DMS 273 (cell line): ENCODE measurements around the gene ZNF415.
"Not testable (repeated sequence)": the region's sequence is repeated elsewhere in the genome, so short reads cannot be mapped to it uniquely, and the experiment has no call there.

Experiments
- DNase-seq: peaks from one replicate; lab custom pipeline; 2025; ENCODE audit not compliant: unreplicated experiment; lab: John Stamatoyannopoulos, UW

ZNF415 gene

GRCh38 chr19:53132141-53132991, at the start of gene ZNF415:
Gene ZNF415 (minus strand): TSS chr19:53132910. CDS start chr19:53122676, 10,234 bp downstream.
- DNase-seq: peak; percentile 93

- DNase-seq: no peak
Measured at GRCh38 chr19:53182202-53182601, 49.5 kb upstream of the ZNF415 start.

- DNase-seq: no peak
Measured at GRCh38 chr19:53177986-53178385, 45.3 kb upstream of the ZNF415 start.

- peak; percentile 6 for DNase-seq
Measured at GRCh38 chr19:53172889-53173288, 40.2 kb upstream of the ZNF415 start.

GRCh38 chr19:53165691-53166091, 33.0 kb upstream of the ZNF415 start:
- DNase-seq: no peak

GRCh38 chr19:53161123-53161522, 28.4 kb upstream of the ZNF415 start:
- DNase-seq: no peak

- DNase-seq: no peak
Measured at GRCh38 chr19:53160350-53160749, 27.6 kb upstream of the ZNF415 start.

- peak; percentile 66 for DNase-seq
Measured at GRCh38 chr19:53158119-53158656, 25.5 kb upstream of the ZNF415 start.

- DNase-seq: peak; percentile 50
Measured at GRCh38 chr19:53157626-53158025, 24.9 kb upstream of the ZNF415 start.

GRCh38 chr19:53156850-53157249, 24.1 kb upstream of the ZNF415 start:
- DNase-seq: no peak

- DNase-seq: no peak
Measured at GRCh38 chr19:53147645-53148044, 14.9 kb upstream of the ZNF415 start.

- DNase-seq: no peak
Measured at GRCh38 chr19:53140351-53140750, 7.6 kb upstream of the ZNF415 start.

- no peak for DNase-seq
Measured at GRCh38 chr19:53136432-53136831, 3.7 kb upstream of the ZNF415 start.

GRCh38 chr19:53131727-53132126, 983 bp downstream of the ZNF415 start:
- DNase-seq: no peak

GRCh38 chr19:53131085-53131590, 1.6 kb downstream of the ZNF415 start:
- no peak for DNase-seq

- no peak for DNase-seq
Measured at GRCh38 chr19:53130506-53130905, 2.2 kb downstream of the ZNF415 start.

GRCh38 chr19:53126733-53127526, 5.8 kb downstream of the ZNF415 start:
- DNase-seq: not testable (repeated sequence)

GRCh38 chr19:53123400-53123799, 9.3 kb downstream of the ZNF415 start:
- no peak for DNase-seq

GRCh38 chr19:53112286-53112685, 20.4 kb downstream of the ZNF415 start:
- no peak for DNase-seq

GRCh38 chr19:53109527-53109926, 23.2 kb downstream of the ZNF415 start:
- DNase-seq: no peak
